Activated naive CD8-positive, alpha-beta T cell (primary cell): ENCODE measurements around the gene UNC119B.
A peak's percentile ranks its signal among the peaks of the same experiment; 100 is the strongest.
"Not testable (repeated sequence)": the region's sequence is repeated elsewhere in the genome, so short reads cannot be mapped to it uniquely, and the experiment has no call there.

ENCODE experiments used
- H3K27ac Mint-ChIP-seq: one replicate; pipeline ENCODE4 v1.8.0; 2021; ENCODE audit warnings: mixed read lengths
- H3K27me3 Mint-ChIP-seq: one replicate; pipeline ENCODE4 v1.8.0; 2021; ENCODE audit warnings: mixed read lengths
- H3K36me3 Mint-ChIP-seq: one replicate; pipeline ENCODE4 v1.8.0; 2021; ENCODE audit warnings: mixed read lengths
- H3K4me1 Mint-ChIP-seq: one replicate; pipeline ENCODE4 v1.8.0; 2021; ENCODE audit warnings: low read depth, mixed read lengths
- H3K4me3 Mint-ChIP-seq: one replicate; pipeline ENCODE4 v1.8.0; 2021; ENCODE audit warnings: mild to moderate bottlenecking, mixed read lengths
- H3K9me3 Mint-ChIP-seq: one replicate; pipeline ENCODE4 v1.8.0; 2021; ENCODE audit warnings: low read depth, mixed read lengths

Gene UNC119B

GRCh38 chr12:120720987-120721801, 10.9 kb downstream of the UNC119B start:
- no peak overlapping the region for H3K4me3 Mint-ChIP-seq
- H3K27ac Mint-ChIP-seq, result no peak overlapping the region
- peaks cover 24% of the 10 kb centered on the region for H3K36me3 Mint-ChIP-seq
- H3K9me3 Mint-ChIP-seq, result no peaks in the 10 kb centered on the region
- H3K4me1 Mint-ChIP-seq, result peaks cover 22% of the 10 kb centered on the region
- H3K27me3 Mint-ChIP-seq, result no peaks in the 10 kb centered on the region

- H3K27ac Mint-ChIP-seq, result no peak overlapping the region
- H3K4me1 Mint-ChIP-seq, result peaks cover 26% of the 10 kb centered on the region
- H3K36me3 Mint-ChIP-seq, result peaks cover 19% of the 10 kb centered on the region
- H3K9me3 Mint-ChIP-seq, result no peaks in the 10 kb centered on the region
- H3K27me3 Mint-ChIP-seq, result no peaks in the 10 kb centered on the region
- H3K4me3 Mint-ChIP-seq, result no peak overlapping the region
Measured at GRCh38 chr12:120721866-120722265, 11.6 kb downstream of the UNC119B start.

GRCh38 chr12:120722784-120723183, 12.5 kb downstream of the UNC119B start:
- Mint-ChIP-seq H3K27me3 (no peaks in the 10 kb centered on the region), H3K4me3 (no peak overlapping the region), H3K36me3 (peaks cover 19% of the 10 kb centered on the region), H3K9me3 (no peaks in the 10 kb centered on the region), H3K4me1 (peaks cover 26% of the 10 kb centered on the region), H3K27ac (no peak overlapping the region)

GRCh38 chr12:120724720-120725119, 14.5 kb downstream of the UNC119B start:
- H3K9me3 Mint-ChIP-seq, result no peaks in the 10 kb centered on the region
- H3K36me3 Mint-ChIP-seq, result peaks cover 11% of the 10 kb centered on the region
- H3K4me3 Mint-ChIP-seq, result peak overlapping the region; percentile 94
- H3K27me3 Mint-ChIP-seq, result no peaks in the 10 kb centered on the region
- peak overlapping the region; percentile 54 for H3K27ac Mint-ChIP-seq
- peaks cover 19% of the 10 kb centered on the region for H3K4me1 Mint-ChIP-seq

GRCh38 chr12:120725151-120725658, 14.9 kb downstream of the UNC119B start:
- H3K27me3 Mint-ChIP-seq, result no peaks in the 10 kb centered on the region
- H3K27ac Mint-ChIP-seq, result peak overlapping the region; percentile 54
- peak overlapping the region; percentile 94 for H3K4me3 Mint-ChIP-seq
- H3K9me3 Mint-ChIP-seq, result no peaks in the 10 kb centered on the region
- H3K36me3 Mint-ChIP-seq, result peaks cover 11% of the 10 kb centered on the region
- peaks cover 19% of the 10 kb centered on the region for H3K4me1 Mint-ChIP-seq

GRCh38 chr12:120725659-120726509, 15.6 kb downstream of the UNC119B start, which contains the start of gene ACADS:
ACADS (plus strand) TSS chr12:120725826; CDS start chr12:120725886, 60 bp downstream.
- H3K27me3 Mint-ChIP-seq, result no peaks in the 10 kb centered on the region
- peaks cover 8% of the 10 kb centered on the region for H3K36me3 Mint-ChIP-seq
- peak within 1 kb of the TSS; percentile 86 for H3K27ac Mint-ChIP-seq

GRCh38 chr12:120726510-120726793, 16.2 kb downstream of the UNC119B start:
- H3K36me3 Mint-ChIP-seq, result peaks cover 5% of the 10 kb centered on the region
- H3K27me3 Mint-ChIP-seq, result no peaks in the 10 kb centered on the region
- H3K4me1 Mint-ChIP-seq, result peaks cover 19% of the 10 kb centered on the region
- peak overlapping the region; percentile 86 for H3K27ac Mint-ChIP-seq
- H3K9me3 Mint-ChIP-seq, result no peaks in the 10 kb centered on the region
- peak overlapping the region; percentile 94 for H3K4me3 Mint-ChIP-seq

More at GRCh38 chr12:120725659-120726509, 15.6 kb downstream of the UNC119B start, which contains the start of gene ACADS:
- H3K4me3 Mint-ChIP-seq, result peak within 1 kb of the TSS; percentile 94
- H3K4me1 Mint-ChIP-seq, result peaks cover 19% of the 10 kb centered on the region
- no peaks in the 10 kb centered on the region for H3K9me3 Mint-ChIP-seq

GRCh38 chr12:120726961-120727360, 16.7 kb downstream of the UNC119B start:
- H3K4me3 Mint-ChIP-seq, result peak overlapping the region; percentile 94
- no peaks in the 10 kb centered on the region for H3K9me3 Mint-ChIP-seq
- H3K27ac Mint-ChIP-seq, result no peak overlapping the region
- peaks cover 5% of the 10 kb centered on the region for H3K36me3 Mint-ChIP-seq
- peaks cover 19% of the 10 kb centered on the region for H3K4me1 Mint-ChIP-seq
- H3K27me3 Mint-ChIP-seq, result no peaks in the 10 kb centered on the region

- not testable (repeated sequence) for H3K9me3 Mint-ChIP-seq, H3K4me3 Mint-ChIP-seq, H3K4me1 Mint-ChIP-seq, H3K27me3 Mint-ChIP-seq, H3K36me3 Mint-ChIP-seq, H3K27ac Mint-ChIP-seq
Measured at GRCh38 chr12:120732198-120732597, 21.9 kb downstream of the UNC119B start.

- Mint-ChIP-seq H3K27me3 (no peaks in the 10 kb centered on the region), H3K9me3 (no peaks in the 10 kb centered on the region), H3K4me1 (no peaks in the 10 kb centered on the region), H3K4me3 (no peak overlapping the region), H3K36me3 (peaks cover 2% of the 10 kb centered on the region), H3K27ac (no peak overlapping the region)
Measured at GRCh38 chr12:120733574-120733973, 23.3 kb downstream of the UNC119B start.

GRCh38 chr12:120734210-120734609, 24.0 kb downstream of the UNC119B start:
- Mint-ChIP-seq H3K9me3 (no peaks in the 10 kb centered on the region), H3K4me3 (no peak overlapping the region), H3K27me3 (no peaks in the 10 kb centered on the region), H3K27ac (no peak overlapping the region), H3K4me1 (no peaks in the 10 kb centered on the region), H3K36me3 (peaks cover 2% of the 10 kb centered on the region)

GRCh38 chr12:120735181-120735580, 24.9 kb downstream of the UNC119B start:
- H3K36me3 Mint-ChIP-seq, result peaks cover 2% of the 10 kb centered on the region
- no peaks in the 10 kb centered on the region for H3K4me1 Mint-ChIP-seq
- H3K27ac Mint-ChIP-seq, result no peak overlapping the region
- H3K9me3 Mint-ChIP-seq, result no peaks in the 10 kb centered on the region
- H3K27me3 Mint-ChIP-seq, result no peaks in the 10 kb centered on the region
- no peak overlapping the region for H3K4me3 Mint-ChIP-seq

GRCh38 chr12:120736404-120737331, 26.4 kb downstream of the UNC119B start:
- no peaks in the 10 kb centered on the region for H3K4me1 Mint-ChIP-seq
- peaks cover 2% of the 10 kb centered on the region for H3K36me3 Mint-ChIP-seq
- H3K27ac Mint-ChIP-seq, result no peak overlapping the region
- no peak overlapping the region for H3K4me3 Mint-ChIP-seq
- H3K27me3 Mint-ChIP-seq, result no peaks in the 10 kb centered on the region
- no peaks in the 10 kb centered on the region for H3K9me3 Mint-ChIP-seq

GRCh38 chr12:120737557-120738251, 27.4 kb downstream of the UNC119B start:
- Mint-ChIP-seq H3K27me3 (no peaks in the 10 kb centered on the region), H3K4me3 (no peak overlapping the region), H3K4me1 (no peaks in the 10 kb centered on the region), H3K27ac (no peak overlapping the region), H3K9me3 (no peaks in the 10 kb centered on the region), H3K36me3 (peaks cover 2% of the 10 kb centered on the region)
